Lower lobe of right lung (tissue), 2 donors: ENCODE measurements around the gene CACNG3. TPM values are rescaled to one million over a fixed set of nuclear protein-coding genes. Genes with fewer than 3 reads are reported as not detected.

Source experiments
- ATAC-seq, 2 donors: fragments of 200-7000 bp; cut with Tn5 transposase; one replicate each; pipeline ENCODE4 v1.9.1; 2020 to 2022; ENCODE audit warnings: mild to moderate bottlenecking in 2 of 2, moderate library complexity in 2 of 2
- DNase-seq: peaks from one replicate; pipeline ENCODE4 v3.0.0-alpha.2; 2020
- H3K27ac ChIP-seq: fragments of 200-600 bp; one replicate; pipeline ENCODE4 v1.8.0; 2022
- H3K27me3 ChIP-seq: fragments of 200-600 bp; one replicate; pipeline ENCODE4 v1.8.0; 2022; ENCODE audit warnings: low read depth
- H3K36me3 ChIP-seq: fragments of 200-600 bp; one replicate; pipeline ENCODE4 v1.8.0; 2022; ENCODE audit warnings: mild to moderate bottlenecking
- H3K4me1 ChIP-seq: fragments of 200-600 bp; one replicate; pipeline ENCODE4 v1.8.0; 2022
- H3K4me3 ChIP-seq: fragments of 200-600 bp; one replicate; pipeline ENCODE4 v1.8.0; 2022; ENCODE audit warnings: mild to moderate bottlenecking
- H3K9me3 ChIP-seq: fragments of 200-600 bp; one replicate; pipeline ENCODE4 v1.8.0; 2022
- CTCF ChIP-seq: fragments of 200-600 bp; IDR thresholded peaks from one replicate; pipeline ENCODE4 v1.8.0; 2022; ENCODE audit warnings: antibody characterized with exemption, mild to moderate bottlenecking
- intact Hi-C: fragments of 100-400 bp; cut with DNase I; formaldehyde crosslinking; loops from one replicate; pipeline ENCODE4 v1.11.0; 2022
- total RNA-seq: library from RNA; stranded (reverse); fragmentation: NEBNext Ultra II Directional; extraction: Animal tissue kit (Norgen Biotek cat#: 25700); gene quantifications from one replicate; pipeline ENCODE4 v1.2.1, GENCODE V29; 2021
- donor health status: DM: no; HTN: yes; CAD: no; lungs with severe emphysema.

CACNG3 gene
- total RNA-seq, 1 donor from 2014 or later, result not detected

GRCh38 chr16:24279982-24280515 is 23.9 kb downstream of the CACNG3 start:
- no peak for TF ChIP-seq CTCF
- intact Hi-C loops, result no loop called here
- DNase-seq, result no peak
- Histone ChIP-seq H3K27ac (no peak overlapping the region), H3K4me1 (no peaks in the 10 kb centered on the region), H3K36me3 (no peaks in the 10 kb centered on the region), H3K9me3 (no peaks in the 10 kb centered on the region), H3K4me3 (no peak overlapping the region), H3K27me3 (peaks cover 11% of the 10 kb centered on the region)
- no peak for ATAC-seq

- no peaks in the 10 kb centered on the region for H3K36me3 ChIP-seq
- ATAC-seq (no peak), DNase-seq (no peak)
- intact Hi-C loops, result no loop called here
- no peak for TF ChIP-seq CTCF
- H3K27me3 ChIP-seq, result peaks cover 11% of the 10 kb centered on the region
- H3K4me3 ChIP-seq, result no peak overlapping the region
- no peaks in the 10 kb centered on the region for H3K4me1 ChIP-seq
- H3K27ac ChIP-seq, result no peak overlapping the region
- no peaks in the 10 kb centered on the region for H3K9me3 ChIP-seq
These were observed 25.3 kb downstream of the CACNG3 start for GRCh38 chr16:24281466-24281865.

GRCh38 chr16:24282141-24282540 is 26.0 kb downstream of the CACNG3 start:
- Histone ChIP-seq H3K27ac (no peak overlapping the region), H3K9me3 (no peaks in the 10 kb centered on the region), H3K36me3 (no peaks in the 10 kb centered on the region), H3K4me3 (no peak overlapping the region), H3K4me1 (no peaks in the 10 kb centered on the region), H3K27me3 (peaks cover 11% of the 10 kb centered on the region)
- ATAC-seq (no peak), DNase-seq (no peak)
- no peak for TF ChIP-seq CTCF
- intact Hi-C loops, result no loop called here

- ATAC-seq (no peak), DNase-seq (no peak)
- Histone ChIP-seq H3K4me3 (no peak overlapping the region), H3K27me3 (no peaks in the 10 kb centered on the region), H3K36me3 (no peaks in the 10 kb centered on the region), H3K27ac (no peak overlapping the region), H3K4me1 (no peaks in the 10 kb centered on the region), H3K9me3 (no peaks in the 10 kb centered on the region)
- intact Hi-C loops, result no loop called here
- no peak for TF ChIP-seq CTCF
These were observed 30.7 kb downstream of the CACNG3 start for GRCh38 chr16:24286741-24287405.

- Histone ChIP-seq H3K27me3 (no peaks in the 10 kb centered on the region), H3K4me3 (no peak overlapping the region), H3K27ac (no peak overlapping the region), H3K4me1 (no peaks in the 10 kb centered on the region), H3K36me3 (no peaks in the 10 kb centered on the region), H3K9me3 (no peaks in the 10 kb centered on the region)
- ATAC-seq, result no peak
- no peak for DNase-seq
- no peak for TF ChIP-seq CTCF
- intact Hi-C loops, result no loop called here
These were observed 32.4 kb downstream of the CACNG3 start for GRCh38 chr16:24288516-24288915.
